ENCODE measurements around the gene ECI1.
"Not testable (repeated sequence)": the region's sequence is repeated elsewhere in the genome, so short reads cannot be mapped to it uniquely, and the experiment has no call there.

Gene ECI1

DNA sequence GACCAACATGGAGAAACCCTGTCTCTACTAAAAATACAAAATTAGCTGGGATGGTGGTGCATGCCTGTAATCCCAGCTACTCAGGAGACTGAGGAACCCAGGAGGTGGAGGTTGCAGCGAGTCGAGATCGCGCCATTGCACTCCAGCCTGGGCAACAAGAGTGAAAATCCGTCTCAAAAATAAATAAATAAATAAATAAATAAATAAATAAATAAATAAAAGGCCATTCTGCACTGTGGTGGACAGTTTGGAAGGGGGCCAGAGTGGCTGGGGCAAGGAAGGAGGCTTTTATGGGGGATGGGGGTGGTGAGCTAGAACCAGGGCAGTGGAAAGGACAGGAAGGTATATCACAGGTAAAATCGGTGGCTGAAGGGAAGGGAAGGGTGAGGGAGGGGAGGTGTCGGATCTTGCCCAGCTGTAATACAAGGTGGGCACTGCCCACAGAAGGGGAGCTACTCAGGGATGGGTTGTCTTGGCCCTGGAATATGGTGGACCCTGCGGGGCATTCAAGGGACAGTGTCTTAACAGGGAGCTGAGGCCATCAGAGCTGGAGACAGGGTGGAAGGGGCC, 48.2 kb downstream of the ECI1 start:
- H3K36me3 ChIP-seq (ENCODE audit: insufficient read depth, low read length); H3K4me3 ChIP-seq (ENCODE audit: low read depth, low read length); H3K79me2 ChIP-seq (ENCODE audit: control insufficient read depth, insufficient read depth, low read length, unreplicated experiment); H3K4me1 ChIP-seq (ENCODE audit: control insufficient read depth, insufficient read depth, low read length, unreplicated experiment); H2AFZ ChIP-seq (ENCODE audit: low read length, unreplicated experiment); H3K27ac ChIP-seq (ENCODE audit: low read depth, low read length): not testable (repeated sequence)
- H3K27me3 ChIP-seq (ENCODE audit: insufficient read depth, low read length), result peaks cover 15% of the 10 kb centered on the region

DNA sequence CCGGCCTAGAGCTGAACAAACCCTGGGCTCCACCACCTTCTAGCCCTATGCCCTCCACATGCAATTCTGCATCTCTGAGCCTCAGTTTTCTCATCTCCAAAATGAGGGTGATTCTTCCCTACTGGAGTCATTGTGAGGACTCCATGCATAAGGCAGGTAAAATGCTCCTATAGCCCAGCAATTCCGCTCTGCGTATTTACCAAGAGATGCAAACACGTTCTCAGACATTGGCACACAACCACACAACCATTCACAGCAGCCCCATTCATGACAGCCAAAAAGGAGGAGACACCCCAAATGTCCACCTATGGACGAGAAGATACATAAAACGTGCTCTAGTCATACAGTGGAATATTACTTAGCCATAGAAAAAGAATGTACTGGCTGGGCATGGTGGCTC, 51.1 kb downstream of the ECI1 start:
- no peaks in the 10 kb centered on the region for H3K36me3 ChIP-seq (ENCODE audit: insufficient read depth, low read length)
- no peaks in the 10 kb centered on the region for H3K79me2 ChIP-seq (ENCODE audit: control insufficient read depth, insufficient read depth, low read length, unreplicated experiment)
- H2AFZ ChIP-seq (ENCODE audit: low read length, unreplicated experiment), result no peak overlapping the region
- H3K27me3 ChIP-seq (ENCODE audit: insufficient read depth, low read length), result peaks cover 40% of the 10 kb centered on the region
- no peak overlapping the region for H3K27ac ChIP-seq (ENCODE audit: low read depth, low read length)
- H3K4me1 ChIP-seq (ENCODE audit: control insufficient read depth, insufficient read depth, low read length, unreplicated experiment), result no peaks in the 10 kb centered on the region
- H3K4me3 ChIP-seq (ENCODE audit: low read depth, low read length), result no peak overlapping the region

DNA sequence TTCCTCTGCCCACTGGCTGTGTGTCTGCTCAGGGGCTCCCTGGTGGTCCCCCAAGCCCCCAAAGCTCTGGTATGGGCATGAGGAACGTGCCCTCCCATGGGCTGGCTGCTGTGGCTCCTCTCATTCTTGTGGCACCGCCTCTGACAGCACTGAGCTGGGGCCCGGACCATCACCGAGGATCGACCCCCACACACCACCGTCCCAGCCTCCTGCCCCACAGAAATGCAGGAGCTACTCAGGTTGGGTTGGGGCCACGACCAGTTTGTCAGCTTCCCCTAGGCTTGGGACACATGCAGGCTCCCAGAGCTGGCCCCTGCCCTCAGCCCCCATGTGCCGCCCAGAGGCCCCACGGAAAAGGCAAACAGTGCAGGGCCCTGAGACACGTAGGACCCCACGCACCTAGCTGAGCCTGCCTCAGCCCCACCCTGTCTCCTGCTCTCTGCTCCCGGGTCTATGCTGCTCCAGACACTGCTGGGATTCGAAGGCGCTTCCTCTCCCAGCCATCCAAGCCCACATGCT, 51.7 kb downstream of the ECI1 start:
- Histone ChIP-seq H3K27me3 (ENCODE audit: insufficient read depth, low read length) (peaks cover 46% of the 10 kb centered on the region), H3K79me2 (ENCODE audit: control insufficient read depth, insufficient read depth, low read length, unreplicated experiment) (no peaks in the 10 kb centered on the region), H3K27ac (ENCODE audit: low read depth, low read length) (no peak overlapping the region), H2AFZ (ENCODE audit: low read length, unreplicated experiment) (no peak overlapping the region), H3K4me3 (ENCODE audit: low read depth, low read length) (no peak overlapping the region), H3K36me3 (ENCODE audit: insufficient read depth, low read length) (no peaks in the 10 kb centered on the region), H3K4me1 (ENCODE audit: control insufficient read depth, insufficient read depth, low read length, unreplicated experiment) (no peaks in the 10 kb centered on the region)

DNA sequence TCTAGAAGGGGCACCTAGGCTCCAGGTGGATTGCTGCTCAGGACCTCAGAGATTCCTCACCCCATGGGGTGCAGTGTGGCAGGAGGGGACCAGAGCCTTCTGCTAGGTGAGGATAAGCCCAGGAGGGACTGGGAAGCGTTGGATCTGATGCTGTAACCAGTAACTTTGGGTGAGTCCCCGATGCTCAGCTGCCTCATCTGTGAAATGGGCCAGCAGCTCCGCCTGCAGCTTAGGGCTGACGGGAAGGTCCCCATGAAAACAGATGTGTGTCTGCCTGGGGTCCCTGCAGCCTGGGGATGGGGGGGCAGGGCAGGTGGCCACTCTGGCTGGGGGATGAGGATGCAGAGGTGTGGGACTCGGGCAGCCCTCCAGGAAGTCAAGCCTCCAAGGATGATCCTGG, 52.3 kb downstream of the ECI1 start:
- no peaks in the 10 kb centered on the region for H3K4me1 ChIP-seq (ENCODE audit: control insufficient read depth, insufficient read depth, low read length, unreplicated experiment)
- H3K4me3 ChIP-seq (ENCODE audit: low read depth, low read length), result no peak overlapping the region
- peaks cover 49% of the 10 kb centered on the region for H3K27me3 ChIP-seq (ENCODE audit: insufficient read depth, low read length)
- no peaks in the 10 kb centered on the region for H3K36me3 ChIP-seq (ENCODE audit: insufficient read depth, low read length)
- H3K79me2 ChIP-seq (ENCODE audit: control insufficient read depth, insufficient read depth, low read length, unreplicated experiment), result no peaks in the 10 kb centered on the region
- no peak overlapping the region for H2AFZ ChIP-seq (ENCODE audit: low read length, unreplicated experiment)
- no peak overlapping the region for H3K27ac ChIP-seq (ENCODE audit: low read depth, low read length)

DNA sequence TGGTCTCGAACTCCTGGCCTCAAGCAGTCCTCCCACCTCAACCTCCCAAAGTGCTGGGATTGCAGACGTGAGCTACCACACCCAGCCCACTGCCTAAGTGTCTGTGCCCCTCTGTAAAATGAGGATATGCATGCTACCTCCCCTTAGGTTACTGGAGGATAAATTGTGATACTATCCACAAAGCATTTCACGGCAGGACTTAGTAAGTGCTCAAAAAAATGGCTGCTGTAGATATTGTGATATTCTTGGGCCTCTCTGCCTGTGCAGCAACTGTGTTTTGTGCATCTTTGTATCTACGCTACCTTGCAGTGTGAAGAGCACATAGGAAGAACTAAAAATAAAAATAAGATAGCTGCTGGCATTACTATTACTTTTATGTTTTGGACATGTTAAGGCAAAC, 53.1 kb downstream of the ECI1 start:
- Histone ChIP-seq H3K36me3 (ENCODE audit: insufficient read depth, low read length) (no peaks in the 10 kb centered on the region), H3K79me2 (ENCODE audit: control insufficient read depth, insufficient read depth, low read length, unreplicated experiment) (no peaks in the 10 kb centered on the region), H3K4me3 (ENCODE audit: low read depth, low read length) (no peak overlapping the region), H3K4me1 (ENCODE audit: control insufficient read depth, insufficient read depth, low read length, unreplicated experiment) (no peaks in the 10 kb centered on the region), H3K27ac (ENCODE audit: low read depth, low read length) (no peak overlapping the region), H3K27me3 (ENCODE audit: insufficient read depth, low read length) (peaks cover 49% of the 10 kb centered on the region), H2AFZ (ENCODE audit: low read length, unreplicated experiment) (no peak overlapping the region)

DNA sequence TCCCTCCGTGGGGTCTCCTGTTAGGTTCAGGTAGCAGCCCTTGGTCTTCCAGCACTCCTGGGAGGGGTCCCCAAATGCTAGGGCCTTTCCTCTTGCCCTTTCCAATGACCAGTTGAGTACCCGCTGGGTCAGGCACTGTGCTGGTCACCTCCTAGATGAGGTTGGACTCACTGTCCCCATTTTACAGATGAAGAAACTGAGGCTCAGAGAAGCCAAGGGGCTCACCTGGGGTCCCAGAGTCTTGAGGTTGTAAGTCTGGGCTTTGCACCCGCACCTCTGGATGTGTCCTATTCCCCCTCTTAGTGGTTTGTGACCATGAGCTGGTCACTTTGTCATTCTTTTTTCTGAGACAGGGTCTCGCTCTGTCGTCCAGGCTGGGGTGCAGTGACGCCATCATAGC, 53.6 kb downstream of the ECI1 start:
- Histone ChIP-seq H2AFZ (ENCODE audit: low read length, unreplicated experiment) (no peak overlapping the region), H3K4me1 (ENCODE audit: control insufficient read depth, insufficient read depth, low read length, unreplicated experiment) (no peaks in the 10 kb centered on the region), H3K79me2 (ENCODE audit: control insufficient read depth, insufficient read depth, low read length, unreplicated experiment) (no peaks in the 10 kb centered on the region), H3K36me3 (ENCODE audit: insufficient read depth, low read length) (no peaks in the 10 kb centered on the region), H3K4me3 (ENCODE audit: low read depth, low read length) (no peak overlapping the region), H3K27me3 (ENCODE audit: insufficient read depth, low read length) (peaks cover 49% of the 10 kb centered on the region), H3K27ac (ENCODE audit: low read depth, low read length) (no peak overlapping the region)

DNA sequence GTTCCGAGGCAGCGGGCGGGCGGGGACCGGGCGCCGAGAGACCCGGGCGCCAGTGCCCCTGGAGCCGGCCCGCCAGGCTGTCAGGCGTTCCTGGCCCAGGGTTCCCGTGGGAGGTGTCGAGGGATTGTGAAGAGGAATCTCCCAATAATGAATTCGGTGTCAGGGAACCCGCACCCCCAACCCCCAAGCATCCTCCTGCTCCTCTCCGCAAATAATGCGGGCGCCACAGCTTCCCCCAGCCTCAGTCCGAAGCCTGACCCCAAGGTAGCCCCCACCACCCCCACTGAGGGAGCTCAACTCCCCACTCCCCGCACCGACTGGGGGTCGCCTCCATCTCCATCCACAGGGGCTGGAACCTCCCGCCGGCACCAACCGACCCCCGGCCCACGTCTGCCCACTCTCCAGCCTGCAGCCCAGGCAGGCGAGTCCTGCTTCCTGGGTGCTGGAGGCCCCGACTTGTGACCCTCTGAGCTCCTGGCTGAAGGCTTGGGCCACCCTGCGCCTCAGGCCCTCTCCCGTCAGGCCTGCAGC, 54.3 kb downstream of the ECI1 start:
- Histone ChIP-seq H3K79me2 (ENCODE audit: control insufficient read depth, insufficient read depth, low read length, unreplicated experiment) (no peaks in the 10 kb centered on the region), H3K4me3 (ENCODE audit: low read depth, low read length) (peak overlapping the region; percentile 25; the same call in 1 of the 2 replicates), H3K27me3 (ENCODE audit: insufficient read depth, low read length) (peaks cover 49% of the 10 kb centered on the region), H3K36me3 (ENCODE audit: insufficient read depth, low read length) (no peaks in the 10 kb centered on the region), H3K4me1 (ENCODE audit: control insufficient read depth, insufficient read depth, low read length, unreplicated experiment) (no peaks in the 10 kb centered on the region), H3K27ac (ENCODE audit: low read depth, low read length) (no peak overlapping the region), H2AFZ (ENCODE audit: low read length, unreplicated experiment) (no peak overlapping the region)

DNA sequence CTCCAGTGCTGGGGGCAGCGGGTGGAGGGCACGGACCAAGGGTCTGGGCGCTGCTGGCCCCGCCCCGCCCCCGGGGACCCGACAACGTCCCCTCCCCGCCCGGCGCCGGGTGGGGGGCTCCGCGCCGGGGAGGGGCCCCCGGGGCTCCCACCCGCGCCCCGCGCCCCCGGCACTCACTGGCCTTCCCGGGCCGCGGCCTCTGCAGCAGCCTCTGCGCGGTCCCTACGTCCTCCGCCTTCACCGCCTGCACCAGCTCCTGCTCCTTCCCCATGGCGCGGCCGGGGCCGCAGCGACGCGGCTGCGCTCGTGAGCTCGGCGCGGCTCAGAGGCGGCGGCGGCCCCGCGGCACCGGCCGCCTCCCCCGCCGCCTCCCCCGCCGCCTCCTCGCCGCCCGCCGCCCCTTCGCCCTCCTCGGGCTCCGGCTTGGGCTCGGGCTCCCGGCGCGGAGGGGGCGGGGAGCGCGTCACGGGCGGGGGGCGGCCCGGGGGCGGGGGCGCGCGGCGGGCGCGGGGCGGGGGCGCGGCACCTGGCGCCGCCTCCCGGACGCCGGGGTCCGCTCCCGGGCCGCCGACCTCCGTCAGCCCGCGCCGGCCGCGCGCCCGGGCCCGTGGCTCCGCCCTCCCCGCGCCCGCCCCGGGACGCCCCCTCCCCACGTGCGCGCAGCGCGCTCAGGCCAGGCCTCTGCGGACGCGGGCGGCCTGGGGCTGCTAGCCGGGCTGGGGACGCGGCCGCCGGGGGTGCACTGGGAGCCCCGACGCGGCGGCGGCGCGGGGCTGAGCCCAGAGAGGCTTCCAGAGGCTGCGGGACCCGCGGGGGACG, 55.0 kb downstream of the ECI1 start, which contains the start of gene CASKIN1:
Gene CASKIN1, minus strand, starts transcription at position 444 of the 819 bp plus-strand sequence. Its CDS starts 173 bp downstream, at position 271.
- no peak within 1 kb of the TSS for H2AFZ ChIP-seq (ENCODE audit: low read length, unreplicated experiment)
- H3K27ac ChIP-seq (ENCODE audit: low read depth, low read length), result no peak within 1 kb of the TSS
- H3K36me3 ChIP-seq (ENCODE audit: insufficient read depth, low read length), result no peaks in the 10 kb centered on the region
- no peaks in the 10 kb centered on the region for H3K79me2 ChIP-seq (ENCODE audit: control insufficient read depth, insufficient read depth, low read length, unreplicated experiment)
- H3K27me3 ChIP-seq (ENCODE audit: insufficient read depth, low read length), result peaks cover 49% of the 10 kb centered on the region
- H3K4me3 ChIP-seq (ENCODE audit: low read depth, low read length), result peak within 1 kb of the TSS; percentile 56; the same call in 1 of the 2 replicates
- H3K4me1 ChIP-seq (ENCODE audit: control insufficient read depth, insufficient read depth, low read length, unreplicated experiment), result no peaks in the 10 kb centered on the region

DNA sequence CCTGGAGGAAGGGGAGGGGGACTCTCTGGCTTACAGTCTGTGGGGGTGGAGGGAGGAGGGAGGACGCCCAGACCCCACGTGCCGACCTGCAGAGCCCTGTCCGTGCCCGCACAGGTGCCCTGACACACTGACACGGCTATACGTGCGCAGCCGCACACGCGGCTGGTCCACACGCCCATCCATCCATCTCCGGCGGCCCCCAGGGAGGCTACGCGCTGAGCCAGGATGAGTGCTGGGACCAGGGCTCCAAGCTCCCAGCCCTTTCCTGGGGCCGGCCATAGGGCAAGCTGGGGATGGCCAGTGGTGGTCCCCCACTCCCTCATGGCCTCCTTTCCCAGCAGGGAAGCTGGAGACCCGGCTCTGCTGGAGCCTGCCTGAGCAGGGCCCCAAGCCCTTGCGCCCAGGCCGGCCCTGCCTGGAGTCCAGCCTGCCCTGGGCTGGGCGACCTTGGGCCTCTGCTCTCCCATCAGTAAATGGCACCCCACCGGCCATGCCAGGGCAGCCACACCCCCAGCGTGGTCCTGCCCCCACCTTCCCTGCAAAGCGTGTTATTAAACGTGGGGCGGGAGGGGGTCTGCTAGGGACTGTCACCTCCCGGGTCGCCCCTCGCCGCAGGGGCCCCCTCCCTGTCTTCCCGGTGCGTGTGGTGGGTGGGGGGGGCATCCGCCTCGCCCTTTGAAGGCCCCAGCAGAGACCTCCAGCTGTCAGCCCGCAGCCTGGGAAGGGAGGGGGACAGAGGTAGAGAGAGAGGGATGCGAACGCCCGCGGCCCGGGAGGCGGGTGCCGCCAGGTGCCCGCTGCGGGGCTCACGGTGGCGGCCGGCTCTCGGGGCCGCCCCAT, 55.8 kb downstream of the ECI1 start:
- Histone ChIP-seq H3K4me3 (ENCODE audit: low read depth, low read length) (peak overlapping the region; percentile 56; the same call in 1 of the 2 replicates), H3K79me2 (ENCODE audit: control insufficient read depth, insufficient read depth, low read length, unreplicated experiment) (no peaks in the 10 kb centered on the region), H3K27me3 (ENCODE audit: insufficient read depth, low read length) (peaks cover 49% of the 10 kb centered on the region), H3K36me3 (ENCODE audit: insufficient read depth, low read length) (no peaks in the 10 kb centered on the region), H3K27ac (ENCODE audit: low read depth, low read length) (no peak overlapping the region), H2AFZ (ENCODE audit: low read length, unreplicated experiment) (no peak overlapping the region), H3K4me1 (ENCODE audit: control insufficient read depth, insufficient read depth, low read length, unreplicated experiment) (no peaks in the 10 kb centered on the region)

DNA sequence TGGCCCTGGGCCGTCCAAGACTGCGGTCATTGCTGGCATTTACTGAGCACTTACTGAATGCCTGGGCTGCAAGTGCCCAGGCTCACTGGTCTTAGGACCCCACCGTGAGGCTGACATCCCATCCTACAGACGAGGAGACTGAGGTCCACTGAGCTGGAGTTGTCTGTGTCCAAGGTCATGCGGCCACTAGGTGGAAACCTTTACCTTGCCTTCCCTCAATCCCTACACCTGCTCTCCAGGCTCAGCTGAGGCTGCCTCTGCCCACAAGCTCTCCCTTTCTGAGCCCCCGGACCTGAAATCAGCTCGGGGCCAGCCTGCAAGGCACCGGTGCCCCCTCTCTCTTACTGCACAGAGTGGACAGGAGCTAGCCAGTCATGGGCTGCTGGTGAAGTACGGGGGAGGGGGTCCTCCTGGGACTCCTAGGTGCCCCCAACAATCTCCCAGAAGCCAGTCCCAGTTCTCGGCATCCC, 56.5 kb downstream of the ECI1 start:
- H3K4me3 ChIP-seq (ENCODE audit: low read depth, low read length), result no peak overlapping the region
- peaks cover 49% of the 10 kb centered on the region for H3K27me3 ChIP-seq (ENCODE audit: insufficient read depth, low read length)

More for the DNA sequence above, 56.5 kb downstream of the ECI1 start:
- Histone ChIP-seq H3K79me2 (ENCODE audit: control insufficient read depth, insufficient read depth, low read length, unreplicated experiment) (no peaks in the 10 kb centered on the region), H3K27ac (ENCODE audit: low read depth, low read length) (no peak overlapping the region), H3K4me1 (ENCODE audit: control insufficient read depth, insufficient read depth, low read length, unreplicated experiment) (no peaks in the 10 kb centered on the region), H3K36me3 (ENCODE audit: insufficient read depth, low read length) (no peaks in the 10 kb centered on the region), H2AFZ (ENCODE audit: low read length, unreplicated experiment) (no peak overlapping the region)

All from ACC112 (cell line).